GM18858 (cell line): ENCODE results near the gene USP7.

Experiments
- ATAC-seq: cut with Tn5 transposase; IDR thresholded peaks from one replicate; pipeline ENCODE4 v1.9.1; 2021; ENCODE audit not compliant: unreplicated experiment

USP7 gene

DNA sequence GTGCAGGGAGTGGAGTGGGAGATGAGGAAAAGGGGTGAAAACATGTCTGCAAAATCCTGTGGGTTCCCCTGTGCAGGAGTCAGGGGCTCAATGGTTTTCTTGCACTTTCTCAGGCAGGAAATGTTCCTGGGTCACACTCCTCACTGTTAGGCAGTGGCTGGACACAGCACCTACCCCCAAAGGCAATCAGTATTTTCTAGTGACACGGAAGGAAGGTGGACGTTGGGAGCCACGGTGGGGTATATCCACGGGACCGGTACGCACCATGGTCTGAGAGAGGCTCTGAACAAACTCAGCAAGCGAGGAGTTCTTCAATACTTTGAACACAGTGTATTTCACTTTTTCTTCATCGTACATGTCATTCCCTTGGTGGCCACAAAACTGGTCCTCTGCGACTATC lies 60.7 kb downstream of the USP7 start:
- no peak for ATAC-seq

DNA sequence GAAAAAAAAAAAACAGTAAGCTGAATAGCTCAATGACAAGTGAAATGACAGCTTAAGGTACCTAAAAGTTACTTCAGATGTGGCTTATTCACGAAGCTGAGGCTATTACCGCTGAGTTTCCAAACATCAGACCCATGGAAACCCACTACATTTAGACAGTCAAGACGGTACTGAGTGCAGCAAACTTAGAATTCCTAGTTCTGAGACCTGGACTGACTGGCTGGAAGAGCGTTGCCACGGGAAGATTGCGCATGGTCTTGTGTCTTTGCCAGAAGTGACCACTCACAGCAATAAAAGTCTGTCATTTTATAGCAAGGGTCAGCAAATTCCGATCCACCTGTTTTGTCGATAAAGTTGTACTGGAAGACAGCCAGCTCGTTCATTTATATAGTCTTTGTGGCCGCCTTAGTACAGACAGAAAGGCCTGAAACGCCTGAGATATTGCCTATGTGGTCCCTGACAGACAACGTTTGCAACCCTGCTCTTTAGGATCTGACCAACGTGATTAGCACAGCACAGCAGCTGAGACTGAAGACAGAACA lies 62.3 kb downstream of the USP7 start:
- no peak for ATAC-seq

GRCh38 chr16:8900343-8900742 lies 63.4 kb downstream of the USP7 start:
- no peak for ATAC-seq

DNA sequence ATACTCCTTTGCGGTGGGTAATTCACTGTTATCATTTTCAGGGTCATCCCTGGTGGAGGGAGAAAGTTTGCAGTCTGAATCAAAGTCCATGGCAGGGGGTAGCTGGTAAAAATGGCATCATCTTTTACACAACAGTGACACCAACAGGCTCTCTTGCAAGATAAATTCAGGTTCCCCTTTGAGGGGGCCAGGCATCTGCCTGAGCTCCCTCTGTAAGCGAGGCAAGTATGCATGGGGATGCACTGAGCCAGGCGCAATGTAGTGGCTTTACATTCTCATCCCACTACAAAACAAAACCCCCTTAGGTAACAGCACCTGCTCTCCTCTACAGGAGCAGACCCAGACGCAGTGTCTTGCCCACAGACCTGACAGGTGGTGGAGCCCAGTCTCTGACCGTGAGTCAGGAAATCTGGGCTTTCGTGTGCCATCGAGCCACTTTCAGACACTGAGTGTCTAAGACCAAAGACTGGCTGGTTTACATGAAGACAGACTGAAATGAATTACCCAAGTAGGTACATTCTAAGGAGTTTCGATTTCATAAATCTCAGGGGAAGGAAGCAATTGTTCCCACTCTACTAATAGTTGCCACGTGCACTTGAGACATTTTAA lies 63.9 kb downstream of the USP7 start:
- ATAC-seq: no peak

- ATAC-seq: no peak
Measured at GRCh38 chr16:8898660-8899318, 64.9 kb downstream of the USP7 start.

- no peak for ATAC-seq
Measured at GRCh38 chr16:8894736-8895334, 68.9 kb downstream of the USP7 start.

GRCh38 chr16:8893976-8894690 lies 69.6 kb downstream of the USP7 start:
- ATAC-seq: no peak

DNA sequence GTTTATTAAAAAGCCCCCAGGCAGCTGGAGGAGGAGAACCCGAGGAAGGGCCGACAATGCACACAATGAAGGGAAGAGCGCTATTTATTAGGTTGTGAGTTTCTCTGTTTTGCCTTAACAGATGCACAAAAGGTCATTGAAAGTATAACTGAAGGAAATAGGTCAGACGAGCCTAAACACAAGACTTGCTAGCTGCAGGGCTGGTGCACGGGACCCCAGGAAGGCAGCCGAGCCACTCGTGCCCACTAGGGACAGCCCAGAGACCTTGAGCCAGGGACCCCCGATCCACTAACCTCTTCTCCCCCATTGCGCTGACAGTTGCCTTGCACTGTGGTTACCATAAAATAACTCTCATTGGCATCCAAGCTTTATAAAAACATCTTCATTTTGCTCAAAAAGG lies 70.3 kb downstream of the USP7 start:
- no peak for ATAC-seq

DNA sequence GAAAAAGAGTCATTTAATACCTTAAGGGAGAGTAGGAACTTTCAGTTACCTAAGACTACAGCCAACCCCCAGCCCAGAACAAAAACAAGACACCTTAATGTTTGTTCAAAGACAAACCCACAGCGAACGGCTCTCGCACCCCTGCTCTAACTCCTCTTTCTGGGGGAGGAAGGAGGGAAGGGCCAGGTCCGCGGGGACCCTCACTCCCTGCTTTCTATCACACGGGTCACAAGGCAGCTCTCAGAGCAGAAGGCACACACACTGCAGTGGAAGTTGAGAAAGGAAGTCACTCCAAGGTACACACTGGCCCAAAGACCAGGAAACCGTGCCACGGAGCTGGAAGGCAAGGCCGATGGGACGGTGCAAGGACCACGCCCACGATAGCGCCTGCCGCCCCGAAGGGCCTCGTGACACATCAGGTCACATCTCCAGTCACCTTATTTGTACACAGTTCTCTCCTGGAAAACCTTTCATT lies 71.6 kb downstream of the USP7 start:
- peak; percentile 5 for ATAC-seq

- no peak for ATAC-seq
Measured at GRCh38 chr16:8890549-8890921, 73.2 kb downstream of the USP7 start.

GRCh38 chr16:8889893-8890548 lies 73.7 kb downstream of the USP7 start:
- no peak for ATAC-seq

- ATAC-seq: no peak
Measured at GRCh38 chr16:8888951-8889892, 74.5 kb downstream of the USP7 start.

DNA sequence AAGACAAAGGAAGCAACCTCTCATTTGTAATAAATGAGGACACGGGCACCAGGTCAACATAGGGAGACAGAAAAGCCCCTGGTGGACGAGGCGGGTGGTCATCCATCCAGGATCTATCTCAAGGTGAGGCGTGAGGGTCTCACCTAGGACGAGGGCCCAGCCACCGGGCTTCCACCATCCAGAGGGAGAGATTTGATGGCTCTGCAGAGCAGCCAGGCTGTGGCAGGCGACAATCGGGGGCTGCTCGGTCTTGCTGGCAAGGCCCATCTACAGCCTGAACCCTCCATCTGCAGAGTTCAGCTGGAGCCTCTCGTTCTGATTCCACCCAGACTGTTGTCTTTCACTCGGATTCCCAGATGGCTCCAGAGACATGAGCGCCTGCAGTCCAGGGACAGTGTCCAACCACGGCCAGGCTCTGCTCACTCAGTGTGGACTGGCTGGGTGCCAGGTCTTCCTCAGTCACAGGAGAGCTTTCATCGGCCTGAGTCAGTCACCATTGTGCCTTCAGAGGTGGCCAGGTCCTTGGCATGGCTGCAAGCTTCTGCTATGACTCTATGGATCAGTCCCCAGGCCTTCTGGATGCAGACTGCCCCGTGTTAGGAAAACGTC lies 75.7 kb downstream of the USP7 start:
- no peak for ATAC-seq

DNA sequence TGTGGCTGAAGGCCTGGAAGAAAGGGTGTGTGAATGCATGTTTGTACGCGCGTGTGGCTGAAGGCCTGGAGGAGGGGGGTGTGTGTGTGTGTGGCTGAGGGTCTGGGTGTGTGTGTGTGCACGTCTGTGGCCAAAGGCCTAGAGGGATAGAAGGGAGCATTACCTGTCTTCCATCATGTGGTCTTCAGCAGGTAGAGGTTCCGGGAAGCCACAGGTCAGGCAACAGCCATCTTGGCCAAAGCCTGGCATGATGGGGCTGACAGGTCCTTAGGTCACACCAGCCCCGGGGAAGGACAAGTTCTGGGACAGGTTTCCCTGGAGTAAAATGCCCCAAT lies 76.3 kb downstream of the USP7 start:
- ATAC-seq: no peak

DNA sequence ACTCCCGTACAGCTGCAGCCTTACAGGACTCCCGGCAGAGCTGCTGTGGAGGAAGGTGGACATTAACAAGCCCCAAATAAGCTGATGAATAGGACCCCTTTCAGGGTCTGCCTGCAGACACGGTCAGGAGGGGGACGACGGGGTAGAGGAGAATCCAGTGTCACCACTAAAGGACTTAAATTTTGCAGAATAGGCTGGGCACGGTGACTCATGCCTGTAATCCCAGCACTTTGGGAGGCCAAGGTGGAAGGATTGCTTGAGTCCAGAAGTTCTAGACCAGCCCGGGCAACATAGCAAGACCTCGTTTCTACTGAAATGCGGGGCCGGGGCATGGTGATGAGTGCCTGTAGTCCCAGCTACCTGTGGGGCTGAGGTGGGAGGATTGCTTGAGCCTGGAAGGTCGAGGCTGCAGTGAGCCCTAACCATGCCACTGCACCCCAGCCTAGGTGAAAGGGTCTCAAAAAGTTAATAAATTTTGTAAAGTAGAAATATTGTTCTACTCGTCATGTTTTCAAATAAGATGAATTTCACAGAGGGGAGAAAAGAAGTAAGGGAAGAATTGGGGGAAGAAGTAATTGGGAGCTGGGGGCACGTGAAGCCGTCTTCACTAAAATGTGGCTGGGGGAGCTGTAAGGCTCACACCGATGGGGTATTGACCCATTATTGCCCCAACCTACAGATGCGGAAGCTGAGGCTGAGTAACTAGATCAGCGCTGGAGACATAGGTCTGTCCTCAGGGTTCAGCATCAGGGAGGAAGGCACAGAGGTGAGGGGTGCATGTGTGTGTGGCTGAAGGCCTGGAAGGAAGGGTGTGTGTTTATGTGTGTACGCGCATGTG lies 76.9 kb downstream of the USP7 start:
- no peak for ATAC-seq

DNA sequence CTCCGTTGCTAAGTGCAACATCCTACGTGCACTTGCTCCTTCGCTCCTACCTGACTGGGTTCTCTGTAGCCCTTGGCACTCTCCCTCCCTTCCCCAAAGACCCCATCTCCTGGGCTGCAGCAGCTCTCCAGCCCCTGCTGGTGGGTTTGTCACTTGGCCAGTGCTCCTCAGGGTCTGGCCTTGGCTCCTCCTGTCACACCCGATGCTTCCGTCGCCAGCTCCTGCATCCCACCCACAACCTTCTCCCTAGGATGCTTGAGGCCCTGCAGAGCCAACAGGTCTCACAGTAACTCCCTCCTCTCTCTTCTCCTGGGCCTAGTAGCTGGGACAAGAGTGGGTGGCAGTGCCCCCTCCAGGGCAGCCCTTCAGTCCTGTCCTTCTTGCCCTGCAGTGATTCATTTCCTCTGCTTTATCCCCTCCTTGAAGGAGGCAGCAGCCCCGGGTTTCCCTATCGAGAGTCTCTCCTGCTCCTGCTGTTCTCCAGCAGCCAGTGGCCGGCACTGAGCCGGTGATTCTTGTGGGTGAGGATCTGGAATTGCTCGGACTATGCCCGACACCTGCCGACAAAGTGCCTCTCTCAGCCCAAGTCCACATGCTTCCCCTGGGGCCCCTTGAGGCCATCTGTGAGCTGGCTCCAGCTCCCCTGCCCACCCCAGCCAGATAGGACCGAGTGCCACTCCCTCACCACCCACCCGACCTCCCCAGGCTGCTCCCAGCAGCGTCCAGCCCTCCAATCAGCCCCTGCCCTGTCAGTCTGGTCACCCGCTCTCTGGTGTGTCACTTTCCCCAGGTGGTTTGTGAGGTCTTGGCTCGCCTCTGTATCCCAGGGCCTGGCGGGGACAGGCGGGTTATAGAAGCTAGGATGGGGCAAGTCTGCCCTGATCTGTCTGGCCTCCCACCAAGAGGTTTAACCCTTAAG lies 77.8 kb downstream of the USP7 start:
- ATAC-seq: no peak

DNA sequence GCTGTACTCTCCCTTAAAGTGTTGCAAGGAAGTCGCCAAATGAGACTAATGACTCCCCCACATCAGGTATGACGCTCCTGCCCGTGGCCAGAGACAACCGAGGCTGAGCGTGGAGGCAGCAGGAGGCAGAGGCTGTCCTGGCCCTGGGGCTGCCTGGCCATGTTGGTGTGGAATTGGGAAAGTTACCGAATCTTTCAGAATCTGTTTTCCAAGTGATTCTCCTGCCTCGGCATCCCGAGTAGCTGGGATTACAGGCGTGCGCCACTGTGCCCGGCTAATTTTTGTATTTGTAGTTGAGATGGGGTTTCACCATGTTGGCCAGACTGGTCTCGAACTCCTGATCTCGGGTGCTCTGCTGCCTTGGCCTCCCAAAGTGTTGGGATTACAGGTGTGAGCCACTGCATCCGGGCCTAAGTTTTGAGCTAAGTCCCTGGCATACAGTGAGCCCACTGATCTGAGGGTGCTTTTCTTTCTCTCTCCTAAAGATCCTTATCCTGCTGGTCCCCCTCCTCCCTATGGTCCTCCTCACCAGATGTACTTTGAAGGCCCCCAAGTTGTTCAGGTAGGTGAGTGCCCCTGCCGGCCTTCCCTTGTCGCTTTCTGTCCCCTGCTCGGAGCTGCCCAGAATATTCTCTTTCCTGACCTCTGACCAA lies 80.9 kb downstream of the USP7 start:
- ATAC-seq: no peak
